ELR (cell line): ENCODE results near the gene MESD.

Experiments used
- DNase-seq: peaks from one replicate; pipeline ENCODE4 v3.0.0-alpha.2; 2015; ENCODE audit warnings: low read depth

MESD gene

DNA sequence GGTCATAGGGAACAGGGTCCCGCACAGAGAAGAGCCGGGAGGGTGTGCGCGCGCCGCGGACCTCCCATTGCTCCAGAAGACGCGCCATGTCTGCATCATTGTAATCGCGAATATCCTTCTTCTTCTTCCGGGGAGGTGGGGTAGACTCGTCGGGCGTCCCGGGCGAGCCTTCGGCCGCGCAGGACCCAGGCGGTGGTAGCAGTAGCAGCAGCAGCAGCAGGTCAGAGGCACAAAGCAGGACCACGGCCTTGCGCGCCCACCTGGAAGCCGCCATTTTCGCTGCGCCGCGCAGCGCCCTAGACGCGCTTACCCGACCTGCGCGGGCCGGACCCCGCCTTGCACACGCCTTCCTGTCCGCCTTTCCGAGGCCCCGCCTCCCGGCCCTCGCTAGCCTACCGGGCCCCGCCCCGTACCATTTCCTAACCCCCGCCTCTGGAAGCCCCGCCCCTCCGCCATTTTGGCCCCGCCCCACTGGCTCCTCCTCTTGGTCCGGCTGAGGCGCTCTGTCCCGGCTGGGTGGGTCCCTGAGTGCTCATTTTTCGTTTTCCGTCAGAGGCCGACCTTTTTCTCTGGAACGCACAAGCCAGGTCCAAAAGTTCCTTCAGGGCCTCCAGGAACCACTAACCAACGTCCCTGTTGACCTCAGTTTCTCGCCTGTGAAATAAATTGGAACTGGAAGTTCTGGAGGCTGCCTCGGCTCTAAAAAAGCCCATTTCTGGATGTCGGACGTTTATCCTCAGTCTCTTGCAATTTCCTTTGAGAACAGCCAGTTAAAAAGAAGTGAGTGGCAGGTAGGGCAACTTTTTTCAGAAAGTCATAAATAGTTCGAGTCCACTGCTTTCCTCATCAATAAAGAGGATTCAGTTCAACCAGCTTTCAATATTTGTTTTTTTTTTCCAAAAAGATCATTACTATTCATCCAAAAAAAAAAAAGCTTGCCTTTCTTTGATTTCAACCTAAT lies at the start of gene MESD:
TSS of gene MESD (minus strand) at position 302 of the 961 bp plus-strand sequence. CDS start at position 274, 28 bp downstream.
- peak; percentile 95 for DNase-seq

DNA sequence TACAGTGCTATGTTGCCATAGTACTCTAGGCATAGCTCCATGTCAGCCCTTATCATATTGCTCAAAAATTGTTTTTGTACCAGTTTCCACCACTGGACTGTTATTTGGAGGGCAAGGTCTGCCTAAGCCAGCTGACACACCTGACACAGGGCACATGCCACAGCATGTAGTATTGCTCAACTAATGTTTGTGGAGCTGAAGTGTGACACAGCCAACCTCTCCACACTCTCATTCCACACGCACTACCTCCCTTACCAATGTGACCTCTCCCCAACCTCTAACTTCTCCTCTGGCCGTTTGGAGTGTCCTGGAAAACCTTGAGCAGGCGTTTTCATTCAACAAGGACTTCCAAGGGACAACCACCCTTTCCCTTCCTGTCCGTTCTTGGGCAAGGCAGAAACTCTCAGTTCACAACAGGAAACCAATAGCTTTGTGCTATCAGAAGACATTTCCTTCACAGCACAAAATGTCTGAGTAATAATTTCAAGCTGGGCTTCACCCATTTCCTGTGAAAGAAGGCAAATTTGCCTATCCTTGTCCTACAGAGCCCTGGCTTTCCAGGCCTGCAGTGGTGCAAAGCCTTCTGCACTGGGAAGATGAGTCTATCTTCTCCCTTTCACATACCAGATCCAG lies 49.5 kb upstream of the MESD start:
- no peak for DNase-seq

DNA sequence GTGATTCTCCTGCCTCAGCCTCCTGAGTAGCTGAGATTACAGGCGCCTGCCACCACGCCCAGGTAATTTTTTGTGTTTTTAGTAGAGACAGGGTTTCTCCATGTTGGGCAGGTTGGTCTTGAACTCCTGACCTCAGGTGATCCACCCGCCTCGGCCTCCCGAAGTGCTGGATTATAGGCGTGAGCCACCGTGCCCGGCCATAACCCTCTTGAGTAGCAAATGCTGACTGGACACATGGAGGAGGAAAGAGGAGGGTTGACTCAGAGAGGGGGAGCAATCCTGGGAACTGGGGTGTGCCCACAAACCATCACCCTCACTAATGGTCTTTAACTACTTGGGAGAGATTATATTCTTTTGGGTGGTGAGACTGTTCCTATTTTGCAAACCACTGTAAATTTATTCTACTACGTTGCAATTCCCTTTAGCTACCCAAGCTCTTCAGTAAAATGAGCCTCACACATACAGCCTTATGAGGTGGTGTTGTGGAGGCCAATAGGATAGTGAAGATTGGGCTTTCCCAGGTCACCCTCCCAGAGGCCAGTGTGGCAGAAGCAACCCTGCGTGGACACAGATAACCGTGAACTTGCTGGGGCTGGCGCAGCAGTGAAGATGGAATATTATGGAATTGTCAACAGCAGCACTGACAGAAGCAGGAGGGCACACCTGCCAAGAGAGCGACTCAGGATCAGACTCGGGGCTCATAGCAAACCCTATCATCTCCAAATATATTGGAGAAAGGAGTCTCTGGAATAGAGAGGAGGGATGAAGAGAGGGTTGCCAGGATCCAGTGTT lies 48.5 kb upstream of the MESD start:
- DNase-seq = no peak

DNA sequence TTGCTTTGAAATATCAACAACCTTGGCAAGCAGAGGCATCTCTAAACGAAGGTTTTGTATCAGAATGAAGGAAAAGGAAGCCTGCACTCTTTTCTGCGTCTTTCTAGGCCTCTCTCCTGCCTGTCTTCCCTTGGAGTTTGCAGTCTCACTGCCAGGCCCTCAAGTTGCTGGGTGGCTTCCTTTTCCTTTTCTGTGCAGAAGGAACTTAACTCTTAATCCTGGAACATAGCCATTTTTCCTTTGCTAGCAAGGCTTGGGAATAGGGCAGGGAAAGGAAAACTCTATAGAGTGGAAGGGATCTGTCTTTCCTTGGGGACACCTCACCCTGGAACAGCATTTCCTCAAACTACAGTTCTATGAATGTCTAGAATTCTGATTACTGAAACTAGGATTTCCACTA lies 43.9 kb upstream of the MESD start:
- DNase-seq = no peak

DNA sequence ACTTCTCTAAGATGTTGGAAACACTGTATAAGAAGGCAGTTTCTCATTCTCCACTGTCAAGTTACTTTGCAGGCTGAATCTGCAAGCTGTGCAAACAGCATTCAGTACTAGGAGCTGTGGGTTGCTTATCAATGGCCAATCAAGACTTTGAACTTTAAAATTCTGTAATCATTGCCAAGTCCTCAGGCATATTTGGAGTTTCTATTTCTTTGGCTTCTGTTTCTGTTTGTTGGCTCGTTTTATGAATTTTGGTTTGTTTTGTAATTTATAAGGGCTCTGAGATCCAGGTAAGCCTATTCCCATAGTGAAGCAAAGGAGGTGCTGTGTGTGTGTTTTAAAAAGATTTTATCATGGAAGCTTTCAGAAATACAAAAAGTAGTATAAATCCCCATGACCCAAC lies 43.2 kb upstream of the MESD start:
- DNase-seq = no peak

DNA sequence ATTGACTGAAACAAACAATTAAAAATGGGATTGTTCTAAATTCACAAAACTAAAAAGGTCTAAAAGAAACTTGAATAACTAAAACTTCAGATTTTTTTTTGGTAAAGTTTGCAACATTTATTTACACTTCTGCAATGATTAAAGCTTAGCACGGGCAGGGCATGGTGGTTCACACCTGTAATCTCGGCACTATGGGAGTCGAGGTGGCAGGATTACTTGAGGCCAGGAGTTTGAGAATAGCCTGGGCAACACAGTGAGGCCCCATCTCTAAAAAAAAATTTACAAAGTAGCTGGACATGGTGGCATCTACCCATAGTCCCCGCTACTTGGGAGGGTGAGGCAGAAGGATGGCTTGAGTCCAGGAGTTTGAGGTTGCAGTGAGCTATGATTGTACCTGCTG lies 42.7 kb upstream of the MESD start:
- DNase-seq = no peak

DNA sequence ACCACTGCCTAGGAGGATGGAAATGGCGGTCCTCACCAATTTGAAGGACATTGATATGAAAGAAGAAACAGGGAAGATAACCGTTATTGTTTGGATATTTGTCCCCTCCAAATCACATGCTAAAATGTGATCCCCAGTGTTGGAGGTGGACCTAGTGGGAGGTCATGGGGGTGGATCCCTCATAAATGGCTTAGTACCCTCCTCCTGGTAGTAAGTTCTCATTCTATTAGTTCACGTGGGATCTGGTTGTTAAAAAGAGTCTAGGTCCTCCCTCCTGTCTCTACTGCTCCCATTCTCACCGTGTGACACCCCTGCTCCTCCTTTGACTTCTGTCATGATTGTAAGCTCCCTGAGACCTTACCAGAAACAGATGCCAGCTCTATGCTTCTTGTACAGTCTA lies 41.6 kb upstream of the MESD start:
- DNase-seq = no peak

DNA sequence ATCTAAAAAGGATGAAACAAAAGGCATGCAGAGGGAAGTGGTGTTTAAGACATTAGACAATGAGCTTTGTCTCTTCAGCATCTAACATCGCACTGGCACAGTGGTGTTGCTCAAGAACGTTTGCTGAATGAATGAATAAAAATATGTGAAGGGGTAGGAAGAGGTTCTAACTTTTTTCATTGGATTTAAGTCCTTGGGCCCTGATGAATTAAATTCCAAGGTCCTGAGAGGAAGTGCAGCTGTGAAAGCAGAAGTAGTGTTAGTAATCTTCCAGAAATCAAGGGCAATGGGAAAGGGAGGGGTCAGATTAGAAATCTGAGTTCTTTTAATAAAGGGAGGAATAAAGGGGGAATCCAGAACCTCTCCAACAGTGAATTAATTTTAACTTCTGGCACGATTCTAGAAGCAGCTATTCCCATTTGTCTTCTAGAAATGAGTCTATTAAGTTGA lies 40.7 kb upstream of the MESD start:
- DNase-seq = no peak

DNA sequence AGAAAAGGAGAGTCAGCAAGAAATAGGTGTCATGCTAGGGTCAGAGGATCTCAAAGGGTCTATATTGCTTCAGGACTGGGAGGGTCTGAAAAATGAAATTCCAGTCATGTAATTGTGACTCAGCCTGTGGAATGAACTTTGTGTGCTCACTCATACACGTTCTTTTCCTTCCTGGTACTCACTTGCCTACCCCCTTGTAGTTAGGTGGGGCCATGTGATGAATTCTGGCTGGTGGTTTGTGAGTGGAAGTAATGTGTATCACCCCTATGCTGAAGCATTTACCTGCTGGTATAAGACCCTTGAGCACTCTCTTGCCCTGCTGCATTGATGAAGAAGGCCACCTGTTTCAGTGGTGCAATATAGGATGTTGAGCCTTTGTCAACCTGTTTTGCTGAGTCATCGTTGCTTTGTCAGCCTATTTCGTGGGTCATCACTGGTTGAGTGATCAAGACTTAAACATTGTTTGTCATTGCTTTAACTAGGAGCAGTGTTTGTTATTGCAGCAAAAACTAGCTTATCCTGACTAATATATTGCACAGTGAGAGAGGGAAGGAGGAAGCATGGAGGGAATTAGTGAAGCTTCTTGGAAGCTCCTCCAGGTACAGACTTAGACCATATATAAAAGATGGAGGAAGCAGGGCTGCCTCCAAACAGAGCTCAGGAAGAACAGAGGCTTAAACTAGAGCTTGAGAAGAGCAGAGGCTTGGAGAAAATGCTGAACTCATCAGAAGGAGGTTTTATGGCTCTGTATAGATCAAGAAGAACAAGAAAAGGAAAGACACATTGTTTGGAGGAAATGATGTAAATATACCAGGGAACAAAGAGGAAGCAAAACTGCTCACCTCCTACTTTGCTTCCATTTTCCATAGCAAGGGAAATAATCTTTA lies 40.0 kb upstream of the MESD start:
- DNase-seq = peak; percentile 57

DNA sequence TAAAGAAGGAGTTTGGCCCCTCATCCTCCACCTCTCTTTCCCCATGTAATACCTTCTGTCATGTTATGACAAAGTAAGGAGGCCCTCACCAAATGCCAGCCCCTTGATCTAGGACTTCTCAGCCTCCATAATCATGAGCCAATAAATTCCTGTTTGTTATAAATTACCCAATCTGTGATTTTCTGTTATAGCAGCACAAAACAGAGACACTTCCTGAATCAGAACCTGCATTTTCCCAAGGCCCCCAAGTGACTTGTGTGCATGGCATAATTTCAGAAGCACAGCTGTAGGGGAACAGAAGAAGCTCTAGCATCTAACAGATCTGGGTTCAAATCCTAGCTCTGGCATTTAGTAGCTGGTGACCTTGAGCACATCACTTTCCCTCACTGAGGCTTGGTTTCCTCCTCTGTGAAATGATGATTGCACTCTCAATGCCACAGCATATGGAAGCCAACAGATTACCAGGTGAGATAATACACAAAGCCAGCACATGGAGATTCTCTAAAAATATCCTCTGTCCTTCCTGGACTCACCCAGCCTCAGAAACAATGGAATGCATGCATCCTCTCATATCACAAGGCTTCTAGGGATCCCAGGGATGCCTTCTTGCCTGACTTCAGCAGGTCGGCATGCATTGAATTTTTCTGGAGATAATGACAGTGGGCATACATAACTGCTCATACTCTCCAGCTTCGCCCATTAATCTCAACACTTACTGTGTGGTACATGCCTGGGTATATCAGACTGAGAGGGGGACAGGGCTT lies 37.4 kb upstream of the MESD start:
- DNase-seq = no peak

DNA sequence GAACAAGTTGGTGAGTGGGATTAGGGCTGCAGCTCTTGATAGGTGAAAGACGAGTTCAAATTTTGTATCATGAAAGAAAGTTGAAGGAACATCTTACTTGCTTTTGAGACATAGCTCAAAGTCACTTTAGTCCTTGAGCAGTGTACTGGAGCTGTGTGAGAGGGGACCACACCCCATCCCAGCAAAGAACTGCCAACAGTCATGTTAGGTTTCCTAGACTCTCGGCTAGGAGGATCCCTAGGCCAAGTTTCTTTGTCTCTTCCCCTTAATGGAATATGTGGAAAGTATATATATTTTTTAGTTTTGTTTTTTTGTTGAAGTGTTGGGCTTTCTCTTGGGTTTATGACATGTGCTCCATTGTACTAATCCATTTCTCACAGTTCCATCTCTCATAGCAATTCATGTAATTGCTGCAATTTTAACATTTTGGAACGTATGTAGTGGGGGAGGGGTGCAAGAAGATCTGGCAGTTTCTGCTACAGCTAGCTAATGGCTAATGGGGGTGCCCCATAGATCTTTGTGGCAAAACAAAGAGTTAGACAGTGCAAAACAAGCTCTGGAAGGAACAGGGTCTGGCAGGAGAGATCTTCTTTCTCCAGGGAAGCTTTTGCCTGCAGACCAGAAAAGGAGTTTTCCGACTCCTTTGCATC lies 36.2 kb upstream of the MESD start:
- no peak for DNase-seq

DNA sequence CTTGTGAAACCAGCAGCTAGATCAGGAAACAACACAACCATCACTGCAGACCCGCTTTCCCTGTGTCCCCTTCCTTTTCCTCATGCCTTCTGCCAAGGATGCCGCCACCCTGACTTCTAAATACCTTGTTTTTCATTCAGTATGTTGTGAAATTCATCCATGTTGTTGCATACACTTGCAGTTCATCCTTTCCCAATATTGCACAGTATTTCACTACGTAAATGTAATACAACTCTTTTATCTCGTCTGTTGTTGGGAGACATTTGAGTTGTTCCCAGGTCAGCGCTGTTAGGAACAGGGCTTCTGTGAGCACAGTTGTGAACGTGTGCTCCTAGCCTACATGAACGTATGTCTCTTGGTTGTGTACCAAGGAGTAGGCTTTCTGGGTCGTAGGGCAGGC lies 35.3 kb upstream of the MESD start:
- no peak for DNase-seq

DNA sequence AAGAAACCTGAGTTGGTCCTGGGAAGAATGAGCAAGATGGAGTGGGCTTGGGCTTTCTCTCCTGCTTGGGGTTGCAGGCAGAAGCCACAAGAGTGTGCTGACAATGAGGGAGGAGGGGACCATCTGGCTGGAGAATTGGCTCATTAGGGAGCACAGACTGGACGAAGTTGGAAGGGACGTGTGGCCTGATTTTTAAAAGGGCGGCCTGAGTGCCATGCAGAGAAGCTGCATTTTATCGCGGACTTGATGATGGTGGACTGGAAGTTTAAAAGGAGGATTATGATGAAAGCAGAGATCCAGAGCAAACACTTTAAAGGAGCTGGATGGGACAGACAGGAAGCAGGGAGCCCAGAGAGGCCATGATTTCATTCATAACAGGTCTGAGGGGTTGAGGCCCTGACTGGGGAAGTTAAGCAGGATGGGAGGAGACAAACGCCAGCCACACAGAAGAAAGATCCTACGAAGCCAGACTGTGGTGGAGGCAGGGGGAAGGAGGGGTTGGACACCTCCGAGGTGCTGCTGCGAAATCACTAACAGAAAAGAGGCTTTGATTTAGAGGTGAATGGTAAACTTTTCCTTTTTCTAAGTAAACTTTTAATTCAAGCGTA lies 34.8 kb upstream of the MESD start:
- DNase-seq = no peak

DNA sequence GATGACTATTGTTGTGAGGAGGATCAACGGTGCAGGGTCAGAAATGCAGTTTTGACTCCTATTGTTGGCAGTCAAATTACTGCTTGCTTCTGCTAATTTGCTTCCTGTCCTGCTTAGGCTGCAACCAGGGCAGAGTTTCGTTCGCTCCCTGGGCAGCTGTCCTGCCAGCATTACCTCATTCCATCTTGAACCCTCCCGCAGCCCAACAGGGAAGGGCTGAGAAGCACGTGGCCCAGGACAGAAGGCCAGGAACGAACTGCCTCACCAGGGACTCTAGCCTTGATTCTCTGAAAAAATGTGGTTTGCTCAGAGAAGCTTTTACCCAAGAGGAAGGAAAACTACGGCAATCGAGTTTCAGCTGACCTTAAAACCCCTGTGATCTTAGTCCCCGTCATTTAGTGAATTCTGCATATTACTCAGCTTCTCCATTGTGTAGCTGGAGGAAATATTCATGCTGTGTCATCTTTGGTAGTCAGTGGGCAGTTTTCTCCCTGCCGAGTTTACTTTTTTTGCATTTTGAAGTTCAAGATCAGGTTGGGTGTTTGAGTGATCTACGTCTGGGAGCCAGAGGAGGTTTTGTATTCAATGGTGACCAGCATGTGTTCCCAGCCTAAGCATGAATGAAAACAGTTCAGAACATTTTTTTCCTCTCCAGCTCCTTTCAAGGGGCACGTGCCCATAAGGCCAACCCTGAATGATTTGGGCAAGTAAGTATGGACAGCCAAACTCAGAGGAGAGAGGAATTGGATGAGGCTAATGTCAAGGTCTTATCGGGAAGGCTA lies 34.1 kb upstream of the MESD start:
- DNase-seq = peak; percentile 80

DNA sequence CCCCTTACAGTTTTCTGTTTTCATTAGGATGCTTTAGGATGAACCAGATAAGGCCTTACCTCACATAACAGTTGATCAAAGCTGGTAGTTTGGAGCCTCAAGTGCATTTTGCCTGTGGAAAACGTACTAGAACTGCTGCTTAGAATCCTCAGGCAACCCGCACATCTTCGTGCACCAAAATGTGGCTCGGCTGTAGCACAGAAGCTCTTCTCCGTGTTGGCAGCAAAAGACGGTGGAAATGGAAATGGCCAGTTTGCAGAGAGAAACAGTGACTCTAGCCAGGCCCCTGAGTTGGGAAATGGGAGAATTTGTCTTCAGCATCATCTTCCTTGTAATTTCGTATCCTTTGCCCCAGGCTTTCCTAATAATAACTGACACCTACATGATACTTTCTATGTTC lies 31.7 kb upstream of the MESD start:
- no peak for DNase-seq

DNA sequence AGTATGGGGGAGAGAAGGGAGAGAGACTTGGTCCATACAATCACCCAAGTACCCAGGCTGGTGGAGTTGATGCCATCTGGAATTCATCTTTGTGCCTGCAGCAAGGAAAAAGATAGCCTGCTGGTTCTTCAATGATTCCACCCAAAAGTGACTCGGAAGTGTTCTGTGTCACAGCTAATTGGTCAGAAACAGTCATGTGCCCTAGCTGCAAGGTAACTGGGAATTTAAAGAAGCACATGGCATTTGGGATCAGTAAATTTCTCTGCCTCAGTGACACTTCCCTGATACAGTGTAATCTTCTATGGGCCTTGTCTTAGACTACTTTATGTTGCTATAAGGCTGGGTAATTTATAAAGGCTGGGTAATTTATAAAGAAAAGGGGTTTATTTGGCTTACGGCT lies 28.6 kb upstream of the MESD start:
- no peak for DNase-seq

DNA sequence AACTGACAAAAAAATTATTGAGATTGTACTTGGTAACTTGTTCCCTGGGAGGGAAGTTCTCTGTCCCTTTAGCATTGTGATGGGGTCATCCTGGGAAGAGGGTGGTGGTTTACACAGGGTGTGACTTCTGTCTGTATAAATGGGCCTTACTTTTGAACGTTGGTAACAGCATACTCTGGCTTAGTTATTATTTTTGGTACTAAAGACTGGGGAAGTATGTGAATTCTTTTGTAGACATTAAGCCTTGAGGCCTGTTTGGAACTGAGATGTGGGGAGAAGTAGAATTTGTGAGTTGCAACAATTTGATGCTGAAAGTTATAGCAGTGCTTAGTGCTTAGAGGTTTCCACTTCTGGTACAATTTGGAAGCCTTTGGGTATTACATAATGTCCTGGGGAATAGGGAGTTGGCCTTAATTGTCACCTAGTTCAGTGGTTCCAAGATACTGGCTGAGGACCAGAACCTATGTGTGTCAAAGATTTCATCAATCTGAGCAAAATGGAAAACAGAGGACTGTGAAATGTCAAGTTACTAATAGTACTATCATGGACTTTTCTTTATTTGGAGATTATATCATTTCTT lies 27.0 kb upstream of the MESD start:
- no peak for DNase-seq

DNA sequence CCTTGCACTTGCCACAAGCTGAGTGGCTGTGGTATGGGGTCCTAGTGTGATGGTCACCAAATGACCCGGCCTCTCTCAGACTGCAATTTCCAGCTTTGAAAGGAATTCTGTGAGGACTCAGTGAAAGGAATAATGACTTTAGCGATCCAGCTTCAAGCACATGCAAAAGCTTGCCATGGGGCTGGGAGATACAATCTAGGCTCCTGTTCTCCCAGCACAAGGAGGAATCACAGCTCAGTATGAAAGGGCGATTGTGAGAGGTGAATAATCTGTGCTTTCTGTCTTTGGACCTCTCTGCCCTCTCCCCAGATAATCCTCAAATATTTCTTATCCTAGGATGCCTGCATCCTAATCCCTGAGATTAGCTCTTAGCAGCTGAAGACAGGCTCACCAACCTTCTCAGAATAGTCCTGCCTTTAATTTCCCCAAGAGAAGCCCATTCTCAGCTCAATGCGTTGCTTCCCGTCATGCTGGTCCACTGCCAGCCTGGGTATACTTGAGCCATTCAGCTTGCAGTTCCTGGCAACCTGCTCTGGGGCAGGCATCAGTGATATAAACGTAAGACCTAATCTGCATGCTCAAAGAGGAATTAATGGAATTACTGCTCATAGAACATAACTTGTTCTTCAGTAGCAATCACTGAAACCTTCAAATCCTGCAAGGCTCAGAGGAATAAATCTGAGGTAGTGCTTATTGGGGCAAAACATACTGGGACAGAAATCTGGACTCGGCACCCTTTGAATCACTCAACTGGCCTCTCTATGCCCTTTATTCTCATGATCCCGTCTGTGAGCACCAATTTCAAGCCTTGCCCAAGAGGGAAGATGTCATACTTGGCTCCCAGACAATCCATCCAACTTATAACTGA lies 26.2 kb upstream of the MESD start:
- DNase-seq = no peak
